Measurements from ENCODE around the gene GPR137B. TPM values are rescaled to one million over a fixed set of nuclear protein-coding genes. Genes with fewer than 3 reads are reported as not detected.
"Not testable (repeated sequence)": the region's sequence is repeated elsewhere in the genome, so short reads cannot be mapped to it uniquely, and the experiment has no call there.

The GPR137B gene
- total RNA-seq, 1 donor from 2014 or later, result 6.3 TPM

GRCh38 chr1:236154126-236154525 lies 11.8 kb downstream of the GPR137B start:
- DNase-seq (ENCODE audit: low read depth) (no peak), FAIRE-seq (no peak)
- TF ChIP-seq CTCF (IDR thresholded peaks at IDR 0.05; ENCODE audit: insufficient read depth, low read length, severe bottlenecking), result no peak
- H3K4me3 ChIP-seq (ENCODE audit: low read depth, low read length), result no peak overlapping the region
- no peaks in the 10 kb centered on the region for H3K27me3 ChIP-seq (ENCODE audit: control insufficient read depth, insufficient read depth, low read length)
- H3K36me3 ChIP-seq (ENCODE audit: control insufficient read depth, insufficient read depth, low read length), result no peaks in the 10 kb centered on the region

- no peaks in the 10 kb centered on the region for H3K27me3 ChIP-seq (ENCODE audit: control insufficient read depth, insufficient read depth, low read length)
- DNase-seq (ENCODE audit: low read depth) (no peak), FAIRE-seq (no peak)
- TF ChIP-seq CTCF (IDR thresholded peaks at IDR 0.05; ENCODE audit: insufficient read depth, low read length, severe bottlenecking), result no peak
- H3K4me3 ChIP-seq (ENCODE audit: low read depth, low read length), result no peak overlapping the region
- no peaks in the 10 kb centered on the region for H3K36me3 ChIP-seq (ENCODE audit: control insufficient read depth, insufficient read depth, low read length)
Observed at GRCh38 chr1:236154671-236155398, 12.5 kb downstream of the GPR137B start.

- no peaks in the 10 kb centered on the region for H3K27me3 ChIP-seq (ENCODE audit: control insufficient read depth, insufficient read depth, low read length)
- no peak overlapping the region for H3K4me3 ChIP-seq (ENCODE audit: low read depth, low read length)
- DNase-seq (ENCODE audit: low read depth), result no peak
- TF ChIP-seq CTCF (IDR thresholded peaks at IDR 0.05; ENCODE audit: insufficient read depth, low read length, severe bottlenecking), result no peak
- no peaks in the 10 kb centered on the region for H3K36me3 ChIP-seq (ENCODE audit: control insufficient read depth, insufficient read depth, low read length)
- FAIRE-seq, result no peak
Observed at GRCh38 chr1:236155399-236155767, 13.0 kb downstream of the GPR137B start.

- no peaks in the 10 kb centered on the region for H3K36me3 ChIP-seq (ENCODE audit: control insufficient read depth, insufficient read depth, low read length)
- no peaks in the 10 kb centered on the region for H3K27me3 ChIP-seq (ENCODE audit: control insufficient read depth, insufficient read depth, low read length)
- no peak overlapping the region for H3K4me3 ChIP-seq (ENCODE audit: low read depth, low read length)
- no peak for TF ChIP-seq CTCF (IDR thresholded peaks at IDR 0.05; ENCODE audit: insufficient read depth, low read length, severe bottlenecking)
- no peak for DNase-seq (ENCODE audit: low read depth)
- no peak for FAIRE-seq
Observed at GRCh38 chr1:236155841-236156503, 13.6 kb downstream of the GPR137B start.

- no peak overlapping the region for H3K4me3 ChIP-seq (ENCODE audit: low read depth, low read length)
- DNase-seq (ENCODE audit: low read depth) (no peak), FAIRE-seq (no peak)
- H3K36me3 ChIP-seq (ENCODE audit: control insufficient read depth, insufficient read depth, low read length), result no peaks in the 10 kb centered on the region
- no peaks in the 10 kb centered on the region for H3K27me3 ChIP-seq (ENCODE audit: control insufficient read depth, insufficient read depth, low read length)
- TF ChIP-seq CTCF (IDR thresholded peaks at IDR 0.05; ENCODE audit: insufficient read depth, low read length, severe bottlenecking), result no peak
Observed at GRCh38 chr1:236156512-236157208, 14.3 kb downstream of the GPR137B start.

GRCh38 chr1:236158072-236158471 lies 15.7 kb downstream of the GPR137B start:
- H3K36me3 ChIP-seq (ENCODE audit: control insufficient read depth, insufficient read depth, low read length); DNase-seq (ENCODE audit: low read depth); FAIRE-seq; H3K27me3 ChIP-seq (ENCODE audit: control insufficient read depth, insufficient read depth, low read length); H3K4me3 ChIP-seq (ENCODE audit: low read depth, low read length): not testable (repeated sequence)
